ENCODE data around the gene EML4. TPM values are rescaled to one million over a fixed set of nuclear protein-coding genes. Genes with fewer than 3 reads are reported as not detected.
A peak's percentile ranks its signal among the peaks of the same experiment; 100 is the strongest.
"Not testable (repeated sequence)": the region's sequence is repeated elsewhere in the genome, so short reads cannot be mapped to it uniquely, and the experiment has no call there.

Gene EML4
- polyA plus RNA-seq, 1 experiment = 19.1 TPM

- Histone ChIP-seq H3K36me3 (ENCODE audit: control insufficient read depth, insufficient read depth, low read length) (no peaks in the 10 kb centered on the region), H3K4me3 (ENCODE audit: low read depth, low read length) (no peak overlapping the region), H3K27me3 (ENCODE audit: control insufficient read depth, insufficient read depth, low read length) (no peaks in the 10 kb centered on the region)
- ChIA-PET CTCF (interaction anchor here (0.8 to 1.7 kb wide), 3 partner anchors 11 to 96 kb away, joined by 3 to 7 read pairs (median 3); no protein-coding TSS in a partner anchor), POLR2A (no interaction called here)
- no peak for DNase-seq (ENCODE audit: low read depth)
- TF ChIP-seq CTCF (IDR thresholded peaks at IDR 0.05; ENCODE audit: insufficient read depth, low read depth, low read length) = no peak
Observed at GRCh38 chr2:42127425-42128424, 41.4 kb upstream of the EML4 start.

GRCh38 chr2:42128721-42129486 lies 40.2 kb upstream of the EML4 start:
- CTCF ChIA-PET = interaction anchor here (0.6 to 1.7 kb wide), 6 partner anchors 12 to 288 kb away, joined by 3 to 7 read pairs (median 3); no protein-coding TSS in a partner anchor
- H3K4me3 ChIP-seq (ENCODE audit: low read depth, low read length) = no peak overlapping the region
- H3K36me3 ChIP-seq (ENCODE audit: control insufficient read depth, insufficient read depth, low read length) = no peaks in the 10 kb centered on the region
- peak; percentile 75 for DNase-seq (ENCODE audit: low read depth)
- POLR2A ChIA-PET = no interaction called here
- TF ChIP-seq CTCF (IDR thresholded peaks at IDR 0.05; ENCODE audit: insufficient read depth, low read depth, low read length) = 0 out of 2 replicates have a peak, but pooled peaks have one; percentile 4
- H3K27me3 ChIP-seq (ENCODE audit: control insufficient read depth, insufficient read depth, low read length) = no peaks in the 10 kb centered on the region

GRCh38 chr2:42129487-42129852 lies 39.7 kb upstream of the EML4 start:
- DNase-seq (ENCODE audit: low read depth) = no peak
- no peak for TF ChIP-seq CTCF (IDR thresholded peaks at IDR 0.05; ENCODE audit: insufficient read depth, low read depth, low read length)
- CTCF ChIA-PET = interaction anchor here (0.6 to 1.7 kb wide), 4 partner anchors 12 to 288 kb away, joined by 3 to 7 read pairs (median 3); no protein-coding TSS in a partner anchor
- POLR2A ChIA-PET = no interaction called here
- H3K36me3 ChIP-seq (ENCODE audit: control insufficient read depth, insufficient read depth, low read length) = no peaks in the 10 kb centered on the region
- no peaks in the 10 kb centered on the region for H3K27me3 ChIP-seq (ENCODE audit: control insufficient read depth, insufficient read depth, low read length)
- no peak overlapping the region for H3K4me3 ChIP-seq (ENCODE audit: low read depth, low read length)

- no peak for TF ChIP-seq CTCF (IDR thresholded peaks at IDR 0.05; ENCODE audit: insufficient read depth, low read depth, low read length)
- Histone ChIP-seq H3K36me3 (ENCODE audit: control insufficient read depth, insufficient read depth, low read length) (no peaks in the 10 kb centered on the region), H3K27me3 (ENCODE audit: control insufficient read depth, insufficient read depth, low read length) (no peaks in the 10 kb centered on the region), H3K4me3 (ENCODE audit: low read depth, low read length) (no peak overlapping the region)
- DNase-seq (ENCODE audit: low read depth) = no peak
- CTCF ChIA-PET = no interaction called here
- POLR2A ChIA-PET = no interaction called here
Observed at GRCh38 chr2:42129947-42130346, 39.2 kb upstream of the EML4 start.

GRCh38 chr2:42130858-42131257 lies 38.3 kb upstream of the EML4 start:
- H3K36me3 ChIP-seq (ENCODE audit: control insufficient read depth, insufficient read depth, low read length); DNase-seq (ENCODE audit: low read depth); H3K27me3 ChIP-seq (ENCODE audit: control insufficient read depth, insufficient read depth, low read length); POLR2A ChIA-PET; H3K4me3 ChIP-seq (ENCODE audit: low read depth, low read length): not testable (repeated sequence)
- CTCF ChIA-PET = interaction anchor here (1.4 kb wide), 1 partner anchor 70 kb away, joined by 3 read pairs; no protein-coding TSS in a partner anchor

Data from BJ (cell line).